ENCODE results near the gene RALY.

DNA sequence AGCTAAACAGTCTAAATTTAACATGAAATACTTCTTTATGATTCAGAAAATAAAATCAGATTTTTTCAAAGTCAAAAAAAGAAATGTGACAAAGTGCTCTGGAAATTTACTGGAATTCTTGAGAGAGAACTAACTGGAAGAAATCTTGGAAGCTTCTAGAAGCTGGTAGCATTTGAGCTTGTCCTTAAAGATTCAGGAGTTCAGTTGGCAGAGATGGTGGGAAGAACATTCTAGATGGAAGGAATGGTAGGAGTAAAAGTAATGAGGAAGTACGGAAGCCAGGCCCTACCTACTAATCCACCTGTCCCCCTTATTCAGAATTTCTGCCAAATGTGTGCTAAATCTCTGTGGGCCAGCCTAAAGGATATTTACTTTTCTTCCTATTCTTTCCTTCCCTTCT, 21.2 kb downstream of the RALY start:
- TF ChIP-seq TARDBP (IDR thresholded peaks at IDR 0.05) (no peak), ARNT (IDR thresholded peaks at IDR 0.05) (no peak), NFRKB (IDR thresholded peaks at IDR 0.05) (no peak), BHLHE40 (IDR thresholded peaks at IDR 0.05; ENCODE audit: borderline replicate concordance) (no peak), FOXM1 (IDR thresholded peaks at IDR 0.05; ENCODE audit: borderline replicate concordance) (no peak)
- TF ChIP-seq, protein P1, sequence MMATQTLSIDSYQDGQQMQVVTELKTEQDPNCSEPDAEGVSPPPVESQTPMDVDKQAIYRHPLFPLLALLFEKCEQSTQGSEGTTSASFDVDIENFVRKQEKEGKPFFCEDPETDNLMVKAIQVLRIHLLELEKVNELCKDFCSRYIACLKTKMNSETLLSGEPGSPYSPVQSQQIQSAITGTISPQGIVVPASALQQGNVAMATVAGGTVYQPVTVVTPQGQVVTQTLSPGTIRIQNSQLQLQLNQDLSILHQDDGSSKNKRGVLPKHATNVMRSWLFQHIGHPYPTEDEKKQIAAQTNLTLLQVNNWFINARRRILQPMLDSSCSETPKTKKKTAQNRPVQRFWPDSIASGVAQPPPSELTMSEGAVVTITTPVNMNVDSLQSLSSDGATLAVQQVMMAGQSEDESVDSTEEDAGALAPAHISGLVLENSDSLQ (IDR thresholded peaks at IDR 0.05), result no peak
